NB4 (cell line): ENCODE measurements around the gene ZNF516.

Source experiments
- CTCF ChIP-seq: IDR thresholded peaks from one replicate; pipeline ENCODE4 v1.5.1; 2012; ENCODE audit warnings: low read depth, low read length
- MAX ChIP-seq: IDR thresholded peaks from 2 replicates; pipeline ENCODE4 v1.6.1; 2011; ENCODE audit warnings: low read depth, low read length
- POLR2A ChIP-seq: IDR thresholded peaks from 2 replicates; pipeline ENCODE4 v1.6.1; 2011; ENCODE audit warnings: mild to moderate bottlenecking; ENCODE audit not compliant: insufficient read length; ENCODE audit errors: extremely low read depth

GRCh38 chr18:76374330-76375281 is 120.4 kb downstream of the ZNF516 start:
- TF ChIP-seq MAX: no peak
- no peak for TF ChIP-seq CTCF
- TF ChIP-seq POLR2A: no peak
